ENCODE data around the gene ZNF765.
"Not testable (repeated sequence)": the region's sequence is repeated elsewhere in the genome, so short reads cannot be mapped to it uniquely, and the experiment has no call there.

The ZNF765 gene

DNA sequence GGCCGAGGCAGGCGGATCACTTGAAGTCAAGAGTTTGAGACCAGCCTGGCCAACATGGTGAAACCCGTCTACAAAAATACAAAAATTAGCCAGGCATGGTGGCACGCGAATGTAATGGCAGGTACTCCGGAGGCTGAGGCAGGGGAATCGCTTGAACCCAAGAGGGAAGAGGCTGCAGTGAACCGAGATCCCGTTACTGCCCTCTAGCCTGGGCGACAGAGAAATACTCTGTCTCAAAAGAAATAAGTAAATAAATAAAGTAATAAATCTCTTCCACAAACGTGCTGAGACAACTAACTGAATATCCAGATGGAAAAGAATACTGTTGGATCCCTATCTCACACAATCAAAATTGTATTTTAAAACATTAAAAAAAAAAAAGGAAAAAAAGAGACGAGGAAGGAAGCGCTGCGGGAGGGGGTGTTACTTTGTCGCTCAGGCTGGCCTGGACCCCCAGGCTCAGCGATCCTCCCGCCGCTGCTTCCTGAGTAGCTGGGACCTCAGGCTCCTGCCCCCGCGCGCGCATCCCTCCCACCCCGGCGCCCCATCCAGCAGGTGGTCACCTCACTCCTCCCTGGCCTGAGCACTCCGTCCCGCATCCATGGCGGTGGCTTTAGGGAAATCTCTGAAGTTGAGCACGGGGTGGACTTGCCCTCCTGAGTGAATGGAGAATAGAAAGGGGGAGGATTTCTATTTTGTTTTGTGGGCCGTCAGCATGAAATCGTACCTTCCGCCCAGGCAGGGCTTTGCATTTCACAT, 72.0 kb downstream of the ZNF765 start:
- H3K9me3 ChIP-seq (ENCODE audit: control insufficient read depth, low read depth, low read length): no peaks in the 10 kb centered on the region
- H3K27me3 ChIP-seq (ENCODE audit: control insufficient read depth, insufficient read depth, low read length): no peaks in the 10 kb centered on the region
- H3K27ac ChIP-seq (ENCODE audit: low read length): no peak overlapping the region
- peak overlapping the region; percentile 39 for H3K9ac ChIP-seq (ENCODE audit: low read length)
- no peaks in the 10 kb centered on the region for H3K36me3 ChIP-seq (ENCODE audit: control insufficient read depth, low read depth, low read length)
- peak overlapping the region; percentile 93 for H3K4me3 ChIP-seq (ENCODE audit: low read length)
- peaks cover 16% of the 10 kb centered on the region for H3K4me1 ChIP-seq (ENCODE audit: control insufficient read depth, low read depth, low read length)

- no peaks in the 10 kb centered on the region for H3K9me3 ChIP-seq (ENCODE audit: control insufficient read depth, low read depth, low read length)
- H3K4me3 ChIP-seq (ENCODE audit: low read length): peak within 1 kb of the TSS; percentile 93
- peak within 1 kb of the TSS; percentile 63 for H3K9ac ChIP-seq (ENCODE audit: low read length)
- no peaks in the 10 kb centered on the region for H3K36me3 ChIP-seq (ENCODE audit: control insufficient read depth, low read depth, low read length)
- peaks cover 16% of the 10 kb centered on the region for H3K4me1 ChIP-seq (ENCODE audit: control insufficient read depth, low read depth, low read length)
- no peak within 1 kb of the TSS for H3K27ac ChIP-seq (ENCODE audit: low read length)
- H3K27me3 ChIP-seq (ENCODE audit: control insufficient read depth, insufficient read depth, low read length): no peaks in the 10 kb centered on the region
Measured at GRCh38 chr19:53467485-53468262, 72.7 kb downstream of the ZNF765 start, which contains the start of gene ZNF813. TSS of gene ZNF813 (plus strand) at chr19:53467733. CDS start at chr19:53483823, 16,090 bp downstream.

DNA sequence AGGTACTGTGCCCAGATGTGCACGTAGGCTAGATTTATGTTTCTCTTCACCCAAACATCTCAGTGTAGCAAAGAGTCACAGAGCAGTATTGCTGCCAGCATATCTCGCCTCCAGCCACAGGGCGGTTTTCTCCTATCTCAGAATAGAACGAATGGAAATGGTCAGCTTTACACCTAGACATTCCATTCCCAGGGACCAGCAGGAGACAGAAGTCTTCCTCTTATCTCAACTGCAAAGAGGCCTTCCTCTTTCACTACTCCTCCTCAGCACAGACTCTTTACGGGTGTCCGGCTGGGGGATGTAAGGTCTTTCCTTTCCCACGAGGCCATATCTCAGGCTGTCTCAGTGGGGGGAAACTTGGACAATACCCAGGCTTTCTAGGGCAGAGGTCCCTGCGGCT, 73.7 kb downstream of the ZNF765 start:
- H3K4me1 ChIP-seq (ENCODE audit: control insufficient read depth, low read depth, low read length): peaks cover 10% of the 10 kb centered on the region
- peak overlapping the region; percentile 93 for H3K4me3 ChIP-seq (ENCODE audit: low read length)
- H3K9ac ChIP-seq (ENCODE audit: low read length); H3K9me3 ChIP-seq (ENCODE audit: control insufficient read depth, low read depth, low read length); H3K27me3 ChIP-seq (ENCODE audit: control insufficient read depth, insufficient read depth, low read length); H3K27ac ChIP-seq (ENCODE audit: low read length); H3K36me3 ChIP-seq (ENCODE audit: control insufficient read depth, low read depth, low read length): not testable (repeated sequence)

DNA sequence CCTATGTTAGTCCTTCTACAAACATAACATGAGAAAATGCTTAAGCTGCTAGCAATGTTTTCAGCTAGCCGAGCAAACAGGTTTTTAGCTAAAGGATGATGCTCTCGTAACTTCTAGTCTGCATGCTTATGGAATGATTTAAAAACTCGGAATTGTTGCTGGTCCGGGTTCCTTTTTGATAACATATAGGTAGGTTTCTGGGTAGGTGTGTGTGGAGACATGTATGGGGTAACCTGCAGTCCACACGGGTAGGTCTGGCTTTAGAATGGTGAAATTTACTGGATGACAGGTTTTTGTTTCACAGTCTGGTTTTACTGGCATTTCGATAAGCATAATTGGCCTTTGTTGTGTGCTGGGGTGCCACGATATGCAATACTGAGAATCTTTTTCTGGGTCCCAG, 77.0 kb downstream of the ZNF765 start:
- no peaks in the 10 kb centered on the region for H3K9me3 ChIP-seq (ENCODE audit: control insufficient read depth, low read depth, low read length)
- no peak overlapping the region for H3K9ac ChIP-seq (ENCODE audit: low read length)
- no peak overlapping the region for H3K4me3 ChIP-seq (ENCODE audit: low read length)

DNA sequence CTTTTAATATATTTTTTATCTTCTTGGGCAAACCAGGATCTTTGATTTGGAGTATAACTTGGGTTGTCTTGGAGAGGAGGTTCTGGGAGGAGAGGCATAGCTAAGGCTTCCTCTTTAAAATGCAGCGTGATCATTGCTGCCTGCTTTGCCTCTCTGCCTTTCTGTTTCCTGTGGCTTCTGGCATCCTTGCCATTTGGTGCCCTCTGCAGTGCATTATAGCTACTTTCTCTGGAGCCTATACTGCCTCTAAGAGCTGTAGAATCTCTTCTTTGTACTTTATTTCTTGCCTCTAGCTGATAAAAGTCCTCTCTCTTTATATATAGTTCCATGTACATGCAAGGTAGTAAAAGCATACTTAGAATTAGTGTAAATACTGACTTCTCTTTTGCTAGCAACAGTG, 79.9 kb downstream of the ZNF765 start:
- H3K9ac ChIP-seq (ENCODE audit: low read length); H3K4me3 ChIP-seq (ENCODE audit: low read length); H3K4me1 ChIP-seq (ENCODE audit: control insufficient read depth, low read depth, low read length); H3K36me3 ChIP-seq (ENCODE audit: control insufficient read depth, low read depth, low read length); H3K9me3 ChIP-seq (ENCODE audit: control insufficient read depth, low read depth, low read length); H3K27me3 ChIP-seq (ENCODE audit: control insufficient read depth, insufficient read depth, low read length); H3K27ac ChIP-seq (ENCODE audit: low read length): not testable (repeated sequence)

More for the DNA sequence above, 77.0 kb downstream of the ZNF765 start:
- Histone ChIP-seq H3K36me3 (ENCODE audit: control insufficient read depth, low read depth, low read length) (no peaks in the 10 kb centered on the region), H3K4me1 (ENCODE audit: control insufficient read depth, low read depth, low read length) (peaks cover 9% of the 10 kb centered on the region), H3K27me3 (ENCODE audit: control insufficient read depth, insufficient read depth, low read length) (no peaks in the 10 kb centered on the region), H3K27ac (ENCODE audit: low read length) (no peak overlapping the region)

DNA sequence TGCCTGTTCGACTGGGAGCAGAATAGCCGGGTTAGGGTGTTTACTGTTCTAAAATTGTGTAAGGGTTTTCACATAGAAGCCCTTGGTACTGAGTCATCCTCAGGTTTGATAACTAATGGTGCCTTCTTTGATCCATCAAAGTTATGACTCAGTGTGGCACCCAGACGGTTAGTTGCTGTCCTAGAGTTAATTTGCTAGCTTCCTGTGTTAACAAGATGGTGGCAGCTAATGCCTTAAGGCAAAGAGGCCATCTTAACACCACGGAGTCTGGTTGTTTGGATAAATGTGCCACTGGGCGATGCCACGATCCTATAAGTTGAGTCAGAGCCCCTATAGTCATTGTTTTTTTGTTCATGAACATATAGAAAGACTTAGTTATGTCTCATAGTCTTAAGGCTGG, 80.5 kb downstream of the ZNF765 start:
- not testable (repeated sequence) for H3K4me3 ChIP-seq (ENCODE audit: low read length); H3K4me1 ChIP-seq (ENCODE audit: control insufficient read depth, low read depth, low read length); H3K9me3 ChIP-seq (ENCODE audit: control insufficient read depth, low read depth, low read length); H3K27ac ChIP-seq (ENCODE audit: low read length); H3K27me3 ChIP-seq (ENCODE audit: control insufficient read depth, insufficient read depth, low read length); H3K36me3 ChIP-seq (ENCODE audit: control insufficient read depth, low read depth, low read length); H3K9ac ChIP-seq (ENCODE audit: low read length)

All from iPS-18a (cell line).